HepG2 (cell line): ENCODE results near the gene CDV3. TPM values are rescaled to one million over a fixed set of nuclear protein-coding genes. Genes with fewer than 3 reads are reported as not detected.

ENCODE experiments used
- FOXA3 ChIP-seq: IDR thresholded peaks from 2 replicates; pipeline ENCODE4 v1.6.1; 2016; ENCODE audit warnings: missing genetic modification reagents, missing compliant biosample characterization
- GABPB1 ChIP-seq: IDR thresholded peaks from 2 replicates; pipeline ENCODE4 v1.6.1; 2016; ENCODE audit warnings: mild to moderate bottlenecking, missing genetic modification reagents, moderate library complexity, missing compliant biosample characterization
- HDAC6 ChIP-seq: fragments of 200-600 bp; sonication (generic); IDR thresholded peaks from 2 replicates; pipeline ENCODE4 v1.7.0; 2017; ENCODE audit warnings: mild to moderate bottlenecking, antibody characterized with exemption, low read length, low read depth
- HOXA5 ChIP-seq: sonication (generic); formaldehyde crosslinking; IDR thresholded peaks from 2 replicates; pipeline ENCODE4 v1.4.0; 2020; ENCODE audit warnings: missing genetic modification reagents
- IRF2 ChIP-seq: IDR thresholded peaks from 2 replicates; pipeline ENCODE4 v1.6.1; 2018; ENCODE audit warnings: missing genetic modification reagents, missing compliant biosample characterization
- IRF9 ChIP-seq: sonication (generic); formaldehyde crosslinking; IDR thresholded peaks from 2 replicates; pipeline ENCODE4 v1.8.0; 2022; ENCODE audit warnings: missing genetic modification reagents, mild to moderate bottlenecking, borderline replicate concordance
- JARID2 ChIP-seq: sonication (generic); formaldehyde crosslinking; IDR thresholded peaks from 2 replicates; pipeline ENCODE4 v1.8.1; 2023; ENCODE audit warnings: missing genetic modification reagents, inconsistent platforms; ENCODE audit not compliant: insufficient replicate concordance
- KLF11 ChIP-seq: IDR thresholded peaks from 2 replicates; pipeline ENCODE4 v1.6.1; 2016; ENCODE audit warnings: missing compliant biosample characterization
- NFE2L2 ChIP-seq: fragments of 150-350 bp; IDR thresholded peaks from 2 replicates; pipeline ENCODE4 v1.6.1; 2014; ENCODE audit warnings: low read length
- RAD21 ChIP-seq: fragments of 450-650 bp; formaldehyde crosslinking; IDR thresholded peaks from 2 replicates; pipeline ENCODE4 v1.5.0; 2020; ENCODE audit warnings: mild to moderate bottlenecking
- SIN3A ChIP-seq: IDR thresholded peaks from 2 replicates; pipeline ENCODE4 v1.6.1; 2011; ENCODE audit warnings: low read depth, mild to moderate bottlenecking, control low read depth, low read length, borderline replicate concordance
- THAP11 ChIP-seq: IDR thresholded peaks from 2 replicates; pipeline ENCODE4 v1.6.1; 2016; ENCODE audit warnings: missing biosample characterization, missing genetic modification reagents
- YEATS4 ChIP-seq: sonication (generic); formaldehyde crosslinking; IDR thresholded peaks from 2 replicates; pipeline ENCODE4 v1.4.0; 2020; ENCODE audit warnings: missing genetic modification reagents, borderline replicate concordance
- YY1 ChIP-seq: IDR thresholded peaks from 2 replicates; pipeline ENCODE4 v1.6.1; 2011; ENCODE audit warnings: low read length, low read depth, moderate library complexity, mild to moderate bottlenecking; ENCODE audit not compliant: insufficient read depth, insufficient replicate concordance
- ZBTB21 ChIP-seq: sonication (generic); formaldehyde crosslinking; IDR thresholded peaks from 2 replicates; pipeline ENCODE4 v1.4.0; 2020; ENCODE audit warnings: missing genetic modification reagents
- ZEB1 ChIP-seq: IDR thresholded peaks from 2 replicates; pipeline ENCODE4 v1.6.1; 2012; ENCODE audit warnings: mild to moderate bottlenecking, low read depth, inconsistent platforms; ENCODE audit not compliant: insufficient replicate concordance
- ZNF124 ChIP-seq: sonication (generic); formaldehyde crosslinking; IDR thresholded peaks from 2 replicates; pipeline ENCODE4 v1.4.0; 2020; ENCODE audit warnings: missing genetic modification reagents
- ZNF292 ChIP-seq: sonication (generic); formaldehyde crosslinking; IDR thresholded peaks from 2 replicates; pipeline ENCODE4 v1.8.1; 2022; ENCODE audit warnings: mild to moderate bottlenecking, low read depth, missing genetic modification reagents, borderline replicate concordance
- ZNF816 ChIP-seq: sonication (generic); formaldehyde crosslinking; IDR thresholded peaks from 2 replicates; pipeline ENCODE4 v1.8.0; 2022; ENCODE audit warnings: missing genetic modification reagents, mild to moderate bottlenecking, borderline replicate concordance
- ZNF841 ChIP-seq: sonication (generic); formaldehyde crosslinking; IDR thresholded peaks from 2 replicates; pipeline ENCODE4 v1.8.1; 2023; ENCODE audit warnings: missing genetic modification reagents, borderline replicate concordance
- polyA plus RNA-seq, 8 experiments: library from polyadenylated mRNA; depleted of rRNA in 3 of 8; stranded (reverse) in 7 of 8; unstranded in 1 of 8; fragments of >200 nt; fragmentation: Illumina TruSeq in 4 of 8; extraction: Trizol in 4 of 8; gene quantifications; 2 replicates each; pipeline versions ENCODE4 v1.2.1 to v1.2.3, GENCODE V29; 2011 to 2016; ENCODE audit warnings: low read depth in 4 of 8, missing spikeins in 1 of 8, mixed read lengths in 1 of 8; ENCODE audit not compliant: insufficient read depth in 1 of 8
- total RNA-seq, 5 experiments: library from RNA; depleted of rRNA; stranded (reverse); fragments of >200 nt; fragmentation: Illumina TruSeq; extraction: Trizol; gene quantifications; 2 replicates each; pipeline ENCODE4 v1.2.3, GENCODE V29; 2016; ENCODE audit warnings: low read depth in 1 of 5
- TF ChIP-seq, protein P1 (sequence below): sonication (generic); formaldehyde crosslinking; IDR thresholded peaks from 2 replicates; pipeline ENCODE4 v1.9.0; 2022; ENCODE audit warnings: low read depth, missing genetic modification reagents
- TF ChIP-seq, protein P2 (sequence below): sonication (generic); formaldehyde crosslinking; IDR thresholded peaks from 2 replicates; pipeline ENCODE4 v1.8.0; 2022; ENCODE audit warnings: missing genetic modification reagents, mild to moderate bottlenecking, inconsistent platforms, borderline replicate concordance
- TF ChIP-seq, protein P3 (sequence below): IDR thresholded peaks from 2 replicates; pipeline ENCODE4 v1.6.1; 2016; ENCODE audit warnings: low read depth, control low read depth
- TF ChIP-seq, protein P4 (sequence below): sonication (generic); formaldehyde crosslinking; IDR thresholded peaks from 2 replicates; pipeline ENCODE4 v1.4.0; 2020; ENCODE audit warnings: missing genetic modification reagents

Gene CDV3
- total and polyA plus RNA-seq, 2 of the 13 experiments (the other 11 are each of a cell fraction or from before 2014, with no cell fraction given), result 46.6 to 145 TPM

DNA sequence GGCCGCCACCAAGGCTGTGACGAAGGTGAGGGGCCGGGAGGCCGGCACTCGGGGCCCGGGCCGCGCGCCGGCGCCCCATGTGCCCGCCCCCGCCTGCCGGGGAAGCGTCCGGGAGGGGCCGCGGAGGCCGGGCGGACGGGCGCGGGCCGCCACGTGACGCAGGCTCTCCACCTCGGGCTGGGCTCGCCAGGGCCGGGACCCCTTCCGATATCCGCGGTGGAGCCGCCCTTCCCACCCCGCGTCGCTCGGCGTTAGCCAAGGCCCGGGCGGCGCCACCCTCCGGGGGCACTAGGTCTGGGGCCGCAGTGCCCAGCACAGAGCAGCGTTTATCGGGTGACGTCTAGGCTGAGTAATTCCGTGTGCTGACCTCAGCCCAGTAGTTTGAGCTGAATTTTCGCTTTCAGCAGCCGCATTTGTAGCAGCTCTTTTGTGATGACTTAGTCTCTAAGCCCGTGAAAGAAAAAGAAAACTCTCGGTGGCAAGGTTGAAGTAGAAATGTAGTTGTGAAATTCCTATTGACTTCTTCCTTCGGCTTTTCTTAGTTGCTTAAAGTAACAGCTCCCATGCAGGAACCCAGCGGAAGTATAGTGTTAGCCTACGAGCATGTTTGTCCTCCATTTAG is 885 bp downstream of the CDV3 start (continued):
- TF ChIP-seq HOXA5 (CRISPR knock-in tag) (no peak), SIN3A (peak; percentile 55; the same call in 1 of the 2 replicates), FOXA3 (CRISPR knock-in tag) (no peak; the same call in 1 of the 2 replicates), ZNF292 (CRISPR knock-in tag) (no peak), IRF2 (CRISPR knock-in tag) (0 out of 2 replicates have a peak, but pooled peaks have one; percentile 32), RAD21 (CRISPR knock-in tag) (peak; percentile 70), HDAC6 (no peak), JARID2 (no peak), ZNF124 (CRISPR knock-in tag) (no peak; the same call in 1 of the 2 replicates), YEATS4 (0 out of 2 replicates have a peak, but pooled peaks have one; percentile 49), IRF9 (CRISPR knock-in tag) (no peak), THAP11 (no peak), GABPB1 (peak; percentile 62; the same call in 1 of the 2 replicates), ZEB1 (no peak), ZNF841 (CRISPR knock-in tag) (no peak), ZNF816 (CRISPR knock-in tag) (no peak), ZBTB21 (CRISPR knock-in tag) (peak; percentile 71), NFE2L2 (no peak), YY1 (peak; percentile 31), KLF11 (no peak)
- TF ChIP-seq, protein P1, sequence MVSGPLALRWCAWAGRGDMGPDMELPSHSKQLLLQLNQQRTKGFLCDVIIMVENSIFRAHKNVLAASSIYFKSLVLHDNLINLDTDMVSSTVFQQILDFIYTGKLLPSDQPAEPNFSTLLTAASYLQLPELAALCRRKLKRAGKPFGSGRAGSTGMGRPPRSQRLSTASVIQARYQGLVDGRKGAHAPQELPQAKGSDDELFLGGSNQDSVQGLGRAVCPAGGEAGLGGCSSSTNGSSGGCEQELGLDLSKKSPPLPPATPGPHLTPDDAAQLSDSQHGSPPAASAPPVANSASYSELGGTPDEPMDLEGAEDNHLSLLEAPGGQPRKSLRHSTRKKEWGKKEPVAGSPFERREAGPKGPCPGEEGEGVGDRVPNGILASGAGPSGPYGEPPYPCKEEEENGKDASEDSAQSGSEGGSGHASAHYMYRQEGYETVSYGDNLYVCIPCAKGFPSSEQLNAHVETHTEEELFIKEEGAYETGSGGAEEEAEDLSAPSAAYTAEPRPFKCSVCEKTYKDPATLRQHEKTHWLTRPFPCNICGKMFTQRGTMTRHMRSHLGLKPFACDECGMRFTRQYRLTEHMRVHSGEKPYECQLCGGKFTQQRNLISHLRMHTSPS, result no peak
- TF ChIP-seq, protein P2, sequence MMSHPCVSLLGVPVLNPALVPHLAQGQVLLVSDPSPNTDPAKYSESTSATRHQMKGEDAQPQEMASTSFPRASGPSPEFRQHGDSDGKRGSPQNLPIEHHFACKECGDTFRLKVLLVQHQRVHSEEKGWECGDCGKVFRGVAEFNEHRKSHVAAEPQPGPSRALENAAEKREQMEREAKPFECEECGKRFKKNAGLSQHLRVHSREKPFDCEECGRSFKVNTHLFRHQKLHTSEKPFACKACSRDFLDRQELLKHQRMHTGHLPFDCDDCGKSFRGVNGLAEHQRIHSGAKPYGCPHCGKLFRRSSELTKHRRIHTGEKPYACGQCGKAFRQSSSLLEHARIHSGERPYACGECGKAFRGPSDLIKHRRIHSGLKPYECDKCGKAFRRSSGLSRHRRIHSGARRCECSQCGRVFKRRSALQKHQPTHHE, result no peak
- TF ChIP-seq, protein P3, sequence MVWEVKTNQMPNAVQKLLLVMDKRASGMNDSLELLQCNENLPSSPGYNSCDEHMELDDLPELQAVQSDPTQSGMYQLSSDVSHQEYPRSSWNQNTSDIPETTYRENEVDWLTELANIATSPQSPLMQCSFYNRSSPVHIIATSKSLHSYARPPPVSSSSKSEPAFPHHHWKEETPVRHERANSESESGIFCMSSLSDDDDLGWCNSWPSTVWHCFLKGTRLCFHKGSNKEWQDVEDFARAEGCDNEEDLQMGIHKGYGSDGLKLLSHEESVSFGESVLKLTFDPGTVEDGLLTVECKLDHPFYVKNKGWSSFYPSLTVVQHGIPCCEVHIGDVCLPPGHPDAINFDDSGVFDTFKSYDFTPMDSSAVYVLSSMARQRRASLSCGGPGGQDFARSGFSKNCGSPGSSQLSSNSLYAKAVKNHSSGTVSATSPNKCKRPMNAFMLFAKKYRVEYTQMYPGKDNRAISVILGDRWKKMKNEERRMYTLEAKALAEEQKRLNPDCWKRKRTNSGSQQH (CRISPR knock-in tag), result peak; percentile 20; the same call in 1 of the 2 replicates
- TF ChIP-seq, protein P4, sequence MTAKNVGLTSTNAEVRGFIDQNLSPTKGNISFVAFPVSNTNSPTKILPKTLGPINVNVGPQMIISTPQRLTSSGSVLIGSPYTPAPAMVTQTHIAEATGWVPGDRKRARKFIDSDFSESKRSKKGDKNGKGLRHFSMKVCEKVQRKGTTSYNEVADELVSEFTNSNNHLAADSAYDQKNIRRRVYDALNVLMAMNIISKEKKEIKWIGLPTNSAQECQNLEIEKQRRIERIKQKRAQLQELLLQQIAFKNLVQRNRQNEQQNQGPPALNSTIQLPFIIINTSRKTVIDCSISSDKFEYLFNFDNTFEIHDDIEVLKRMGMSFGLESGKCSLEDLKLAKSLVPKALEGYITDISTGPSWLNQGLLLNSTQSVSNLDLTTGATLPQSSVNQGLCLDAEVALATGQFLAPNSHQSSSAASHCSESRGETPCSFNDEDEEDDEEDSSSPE (CRISPR knock-in tag), result peak; percentile 51; the same call in 1 of the 2 replicates
